H1 (cell line): ENCODE measurements around the gene YPEL2. TPM values are rescaled to one million over a fixed set of nuclear protein-coding genes. Genes with fewer than 3 reads are reported as not detected.

ENCODE experiments used
- CTCF ChIA-PET: fragments of 300-600 bp; sonication (Branson Sonifier 250); formaldehyde crosslinking; loops from one replicate; lab custom pipeline; 2021; ENCODE audit not compliant: partially characterized antibody; lab: Charles Lee
- POLR2A ChIA-PET: fragments of 300-600 bp; sonication (Branson Sonifier 250); formaldehyde crosslinking; loops from one replicate; lab custom pipeline; 2021; ENCODE audit warnings: inconsistent platforms; ENCODE audit not compliant: partially characterized antibody; lab: Charles Lee
- DNase-seq, 2 experiments: peaks; one replicate each; pipeline versions ENCODE4 v3.0.0 to v3.0.0-alpha.2; 2010 to 2022; ENCODE audit warnings: low spot score in 2 of 2, low read depth in 1 of 2, mixed read lengths in 1 of 2
- FAIRE-seq: peaks from 2 replicates; lab custom pipeline; 2011; peaks lifted over from hg19 to GRCh38; lab: Jason Lieb, UNC
- H2AFZ ChIP-seq: 2 replicates; pipeline ENCODE4 v1.8.1; 2012; ENCODE audit warnings: low read length, inconsistent platforms
- H2AK5ac ChIP-seq: 2 replicates; pipeline ENCODE4 v1.6.1; 2013; ENCODE audit warnings: low read depth, low read length
- H2BK120ac ChIP-seq: replicated peaks from 2 replicates; pipeline ENCODE3; 2013; ENCODE audit warnings: low read depth, low read length, inconsistent platforms
- H2BK12ac ChIP-seq: 2 replicates; pipeline ENCODE4 v1.6.1; 2013; ENCODE audit warnings: low read depth, low read length
- H2BK15ac ChIP-seq: 2 replicates; pipeline ENCODE4 v1.6.1; 2013; ENCODE audit warnings: low read length
- H2BK20ac ChIP-seq: 2 replicates; pipeline ENCODE4 v1.6.1; 2013; ENCODE audit warnings: low read length
- H2BK5ac ChIP-seq: 2 replicates; pipeline ENCODE4 v1.6.1; 2013; ENCODE audit warnings: low read depth, low read length
- H3K14ac ChIP-seq: 2 replicates; pipeline ENCODE4 v1.6.1; 2013; ENCODE audit warnings: inconsistent platforms; ENCODE audit not compliant: insufficient read length
- H3K18ac ChIP-seq: 2 replicates; pipeline ENCODE4 v1.6.1; 2013; ENCODE audit warnings: low read length; ENCODE audit errors: extremely low read depth
- H3K23ac ChIP-seq: 2 replicates; pipeline ENCODE4 v1.6.1; 2013; ENCODE audit warnings: inconsistent platforms; ENCODE audit not compliant: insufficient read length
- H3K23me2 ChIP-seq: 2 replicates; pipeline ENCODE4 v1.6.1; 2013; ENCODE audit warnings: low read depth, low read length
- H3K27ac ChIP-seq: 2 replicates; pipeline ENCODE4 v1.6.1; 2011; ENCODE audit warnings: low read depth, low read length, inconsistent platforms
- H3K27me3 ChIP-seq, 4 experiments: replicated peaks in 1 of 4; 1 replicate in 1 of 4; 2 replicates in 3 of 4; pipeline versions ENCODE4 v1.6.1 to v1.8.1; 2011 to 2013; ENCODE audit warnings: low read length in 3 of 4, mild to moderate bottlenecking in 3 of 4, inconsistent platforms in 2 of 4, mixed read lengths in 2 of 4, moderate library complexity in 1 of 4; ENCODE audit not compliant: control insufficient read depth in 3 of 4, insufficient read depth in 3 of 4; ENCODE audit errors: extremely low read depth in 1 of 4
- H3K36me3 ChIP-seq, 4 experiments: 2 replicates each; pipeline versions ENCODE4 v1.6.1 to v1.8.1; 2011 to 2013; ENCODE audit warnings: mild to moderate bottlenecking in 4 of 4, low read length in 3 of 4, moderate library complexity in 2 of 4, control low read depth in 1 of 4, inconsistent platforms in 1 of 4; ENCODE audit not compliant: insufficient read depth in 4 of 4, control insufficient read depth in 2 of 4
- H3K4ac ChIP-seq: replicated peaks from 2 replicates; pipeline ENCODE3; 2013; ENCODE audit warnings: low read length, low read depth, mixed read lengths, inconsistent platforms; ENCODE audit not compliant: insufficient read length
- H3K4me1 ChIP-seq, 4 experiments: replicated peaks in 1 of 4; 1 replicate in 1 of 4; 2 replicates in 3 of 4; pipeline versions ENCODE4 v1.6.1 to v1.8.1; 2011 to 2013; ENCODE audit warnings: low read length in 3 of 4, inconsistent platforms in 2 of 4, mixed read lengths in 1 of 4; ENCODE audit not compliant: insufficient read depth in 4 of 4, control insufficient read depth in 3 of 4
- H3K4me2 ChIP-seq, 2 experiments: 2 replicates each; pipeline versions ENCODE4 v1.6.1 to v1.8.1; 2011 to 2013; ENCODE audit warnings: low read depth in 2 of 2, low read length in 2 of 2, control low read depth in 1 of 2, inconsistent platforms in 1 of 2, mild to moderate bottlenecking in 1 of 2; ENCODE audit not compliant: insufficient read depth in 1 of 2
- H3K4me3 ChIP-seq, 4 experiments: fragments of 200-600, 300-600 bp in 1 of 4; sonication (generic), shearing (Covaris generic), sonication (Bioruptor Twin) in 1 of 4; 2 replicates each; pipeline versions ENCODE4 v1.5.1 to v1.8.1; 2011 to 2016; ENCODE audit warnings: low read length in 4 of 4, low read depth in 3 of 4, control low read depth in 2 of 4, inconsistent platforms in 2 of 4, mild to moderate bottlenecking in 2 of 4, mixed read lengths in 1 of 4, moderate library complexity in 1 of 4; ENCODE audit not compliant: insufficient read depth in 2 of 4; ENCODE audit errors: extremely low read depth in 1 of 4
- H3K56ac ChIP-seq: replicated peaks from 2 replicates; pipeline ENCODE3; 2013; ENCODE audit warnings: low read depth, mild to moderate bottlenecking, mixed read lengths, low read length, inconsistent platforms; ENCODE audit not compliant: insufficient read length
- H3K79me1 ChIP-seq: 2 replicates; pipeline ENCODE4 v1.6.1; 2013; ENCODE audit warnings: low read depth, low read length, control low read depth
- H3K79me2 ChIP-seq, 2 experiments: 2 replicates each; pipeline versions ENCODE4 v1.6.1 to v1.8.1; 2012 to 2013; ENCODE audit warnings: low read length in 2 of 2, mild to moderate bottlenecking in 2 of 2, inconsistent platforms in 1 of 2; ENCODE audit not compliant: insufficient read depth in 2 of 2, control insufficient read depth in 1 of 2
- H3K9ac ChIP-seq, 4 experiments: replicated peaks in 1 of 4; 1 replicate in 1 of 4; 2 replicates in 3 of 4; pipeline versions ENCODE4 v1.6.1 to v1.8.1; 2011 to 2013; ENCODE audit warnings: low read depth in 3 of 4, low read length in 3 of 4, control low read depth in 2 of 4, mild to moderate bottlenecking in 2 of 4, moderate library complexity in 2 of 4, inconsistent platforms in 1 of 4; ENCODE audit errors: extremely low read depth in 1 of 4
- H3K9me3 ChIP-seq, 2 experiments: 2 replicates each; pipeline versions ENCODE4 v1.6.1 to v1.8.1; 2012 to 2013; ENCODE audit warnings: mild to moderate bottlenecking in 2 of 2, moderate library complexity in 2 of 2, control low read depth in 1 of 2, inconsistent platforms in 1 of 2, low read depth in 1 of 2, low read length in 1 of 2, mixed read lengths in 1 of 2; ENCODE audit not compliant: insufficient read depth in 2 of 2
- H4K20me1 ChIP-seq, 2 experiments: replicated peaks in 1 of 2; 2 replicates each; pipeline versions ENCODE3 to v1.8.1; 2011 to 2013; ENCODE audit warnings: inconsistent platforms in 2 of 2, low read length in 2 of 2, mild to moderate bottlenecking in 1 of 2; ENCODE audit not compliant: insufficient read depth in 2 of 2, control insufficient read depth in 1 of 2
- H4K5ac ChIP-seq: 2 replicates; pipeline ENCODE4 v1.6.1; 2013; ENCODE audit warnings: low read length, low read depth, mixed read lengths, inconsistent platforms; ENCODE audit not compliant: insufficient read length
- H4K8ac ChIP-seq: 2 replicates; pipeline ENCODE4 v1.8.0; 2013; ENCODE audit warnings: mild to moderate bottlenecking, moderate library complexity, low read length, inconsistent platforms; ENCODE audit not compliant: insufficient read depth; ENCODE audit errors: extremely low read depth
- H4K91ac ChIP-seq: replicated peaks from 2 replicates; pipeline ENCODE3; 2013; ENCODE audit warnings: low read length, mixed read lengths, inconsistent platforms; ENCODE audit not compliant: insufficient read length
- JUN ChIP-seq: IDR thresholded peaks from 2 replicates; pipeline ENCODE4 v1.6.1; 2011; ENCODE audit warnings: low read depth, mild to moderate bottlenecking, improper control_type of control experiment, low read length
- SAP30 ChIP-seq: fragments of 300-600 bp; sonication (generic); IDR thresholded peaks from 2 replicates; pipeline ENCODE4 v1.7.1; 2012; ENCODE audit warnings: low read length, moderate library complexity, mild to moderate bottlenecking, inconsistent platforms; ENCODE audit not compliant: insufficient read depth, insufficient replicate concordance
- WGBS, 2 experiments: shearing (Covaris generic) in 1 of 2; methylation state at CpG; one replicate each; pipeline versions ENCODE4 v1.1.6 to v1.1.7; 2013 to 2015; ENCODE audit warnings: low lambda C conversion rate in 2 of 2, mixed read lengths in 2 of 2, inconsistent platforms in 1 of 2, low coverage in 1 of 2, missing lambda C conversion rate in 1 of 2; ENCODE audit not compliant: insufficient replicate concordance in 2 of 2, insufficient coverage in 1 of 2, insufficient read length in 1 of 2; ENCODE audit errors: extremely low coverage in 1 of 2, missing lambda C conversion rate in 1 of 2; 5-methylcytosine and 5-hydroxymethylcytosine counted together
- polyA plus RNA-seq, 7 experiments: library from polyadenylated mRNA; depleted of rRNA in 3 of 7; stranded (reverse) in 5 of 7; unstranded in 2 of 7; fragments of >200 nt in 5 of 7; fragments of 200-250 nt in 2 of 7; gene quantifications; 1 replicate in 5 of 7; 2 replicates in 1 of 7; 4 replicates in 1 of 7; pipeline versions ENCODE4 v1.2.1 to v1.2.3, GENCODE V29; 2011 to 2013; ENCODE audit warnings: missing spikeins in 2 of 7, mixed read lengths in 2 of 7
- total RNA-seq: library from RNA; stranded (reverse); fragmentation: NEBNext Ultra II Directional; extraction: Animal tissue kit (Norgen Biotek cat#: 25700); gene quantifications from 2 replicates; pipeline ENCODE4 v1.2.1, GENCODE V29; 2021

YPEL2 gene
- total and polyA plus RNA-seq, 2 of the 8 experiments (the other 6 are each of a cell fraction or from before 2014, with no cell fraction given) = 1.6 to 3.5 TPM

- FAIRE-seq (no peak), DNase-seq (no peak)
- Histone ChIP-seq H3K4ac (no peak overlapping the region), H3K4me2 (no peak overlapping the region), H3K4me3 (no peak overlapping the region), H4K91ac (no peak overlapping the region), H4K8ac (no peak overlapping the region), H4K20me1 (no peaks in the 10 kb centered on the region), H4K5ac (no peak overlapping the region), H2BK5ac (no peak overlapping the region), H3K4me1 (peaks cover 0 to 6% (median 2%) of the 10 kb centered on the region in 4 experiments; a peak in 4 of 7 replicates), H3K14ac (no peak overlapping the region), H3K36me3 (no peaks in the 10 kb centered on the region), H2AK5ac (no peak overlapping the region), H3K23ac (no peak overlapping the region), H2AFZ (no peak overlapping the region), H3K9me3 (no peaks in the 10 kb centered on the region), H3K79me1 (no peaks in the 10 kb centered on the region), H3K18ac (no peak overlapping the region), H3K27me3 (no peaks in the 10 kb centered on the region), H3K79me2 (no peaks in the 10 kb centered on the region), H2BK15ac (no peak overlapping the region), H2BK120ac (no peak overlapping the region), H3K56ac (no peak overlapping the region), H3K27ac (no peak overlapping the region), H3K23me2 (no peaks in the 10 kb centered on the region), H2BK20ac (no peak overlapping the region), H2BK12ac (no peak overlapping the region), H3K9ac (no peak overlapping the region)
- WGBS, 2 experiments = 87% methylated on average over 1 of the region's 1 CpG; no CpG with 5 or more reads in 1 of the 2 experiments
- ChIA-PET POLR2A (no interaction called here), CTCF (interaction anchor here (1.0 kb wide), 1 partner anchor 15 kb away, joined by 3 read pairs; no protein-coding TSS in a partner anchor)
- TF ChIP-seq JUN (no peak), SAP30 (no peak)
Observed at GRCh38 chr17:59292174-59292523, 39.3 kb upstream of the YPEL2 start.
